ENCODE results near the gene COPB2. TPM values are rescaled to one million over a fixed set of nuclear protein-coding genes. Genes with fewer than 3 reads are reported as not detected.

COPB2 gene
- total RNA-seq, 2 experiments from 2014 or later = 83.8 to 89.2 TPM

DNA sequence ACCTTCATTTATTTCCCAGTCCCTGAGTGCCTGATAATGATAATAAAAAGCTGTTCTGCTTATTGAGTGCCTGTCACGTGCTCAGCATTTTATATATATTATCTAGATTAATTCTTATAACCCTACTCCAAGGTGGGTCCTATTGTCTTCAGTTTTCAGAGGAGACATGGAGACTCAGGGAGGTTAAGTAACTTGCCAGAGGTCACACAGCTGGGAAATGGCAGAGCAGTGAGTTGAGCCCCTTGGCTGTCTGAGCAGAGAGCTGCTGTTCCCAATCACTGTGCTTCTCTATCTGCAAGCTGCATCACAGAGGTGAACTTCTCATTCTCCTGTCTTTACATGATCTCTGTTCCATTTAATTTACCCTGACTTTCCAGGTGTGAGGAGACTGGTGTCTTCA lies 77.9 kb downstream of the COPB2 start:
- Mint-ChIP-seq H3K4me3 (no peak overlapping the region), H3K36me3 (ENCODE audit: low read depth) (no peaks in the 10 kb centered on the region), H3K9me3 (no peaks in the 10 kb centered on the region), H3K27ac (no peak overlapping the region), H3K4me1 (ENCODE audit: low read depth) (no peaks in the 10 kb centered on the region), H3K27me3 (ENCODE audit: low read depth) (peaks cover 15% of the 10 kb centered on the region)
- intact Hi-C loops (cut with micrococcal nuclease) = no loop called here
- no peak for DNase-seq
- CTCF ChIA-PET = no interaction called here

DNA sequence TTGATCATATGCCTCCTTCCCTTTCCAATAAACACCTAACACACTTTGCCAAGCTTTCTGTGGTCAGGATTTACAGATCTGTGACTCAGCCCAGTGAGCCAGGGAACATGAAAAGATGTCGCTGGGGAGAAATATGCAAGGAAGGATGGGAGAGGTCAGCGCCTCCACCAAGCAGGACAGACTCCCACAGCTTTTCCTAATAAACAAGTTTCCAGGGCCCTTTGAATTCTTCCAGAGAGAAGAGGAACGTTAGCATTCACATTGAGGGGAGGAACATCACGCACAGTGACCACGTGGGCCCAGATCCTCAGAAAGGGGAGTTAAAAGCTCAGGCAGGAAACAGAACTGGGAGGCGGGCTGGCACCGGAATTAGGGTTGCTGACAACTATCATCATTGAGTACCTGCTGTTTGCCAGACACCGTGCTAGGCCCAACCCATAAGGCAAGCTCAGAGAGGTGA lies 78.9 kb downstream of the COPB2 start:
- Mint-ChIP-seq H3K4me3 (no peak overlapping the region), H3K9me3 (no peaks in the 10 kb centered on the region), H3K4me1 (ENCODE audit: low read depth) (no peaks in the 10 kb centered on the region), H3K27me3 (ENCODE audit: low read depth) (peaks cover 8% of the 10 kb centered on the region), H3K36me3 (ENCODE audit: low read depth) (no peaks in the 10 kb centered on the region), H3K27ac (no peak overlapping the region)
- intact Hi-C loops (cut with micrococcal nuclease) = no loop called here
- no peak for DNase-seq
- CTCF ChIA-PET = interaction anchor here (0.9 to 1.1 kb wide), 3 partner anchors 9 to 198 kb away, joined by 3 to 4 read pairs (median 4); no protein-coding TSS in a partner anchor

DNA sequence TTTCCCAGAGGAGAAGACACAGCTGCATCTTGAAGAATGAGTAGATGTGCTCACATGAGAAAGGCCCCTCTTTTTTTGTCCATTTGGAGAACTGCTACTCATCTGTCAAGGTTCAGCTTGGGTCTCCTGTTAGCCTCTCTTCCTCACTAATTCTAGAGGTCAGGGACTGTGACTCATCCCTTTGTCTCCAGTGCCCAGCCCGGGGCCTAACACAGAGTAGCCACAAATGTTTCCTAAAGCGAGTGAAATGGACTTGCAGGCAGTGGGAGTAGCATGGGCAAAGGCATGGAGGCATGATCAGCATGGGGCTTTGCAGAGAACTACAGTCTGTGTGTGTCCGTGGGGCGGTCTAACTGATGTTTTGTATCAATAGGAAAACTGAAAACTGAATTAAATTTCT lies 79.6 kb downstream of the COPB2 start:
- Mint-ChIP-seq H3K36me3 (ENCODE audit: low read depth) (no peaks in the 10 kb centered on the region), H3K27me3 (ENCODE audit: low read depth) (peaks cover 7% of the 10 kb centered on the region), H3K27ac (no peak overlapping the region), H3K4me1 (ENCODE audit: low read depth) (no peaks in the 10 kb centered on the region), H3K4me3 (no peak overlapping the region), H3K9me3 (no peaks in the 10 kb centered on the region)
- CTCF ChIA-PET = no interaction called here
- DNase-seq = no peak
- intact Hi-C loops (cut with micrococcal nuclease) = no loop called here

DNA sequence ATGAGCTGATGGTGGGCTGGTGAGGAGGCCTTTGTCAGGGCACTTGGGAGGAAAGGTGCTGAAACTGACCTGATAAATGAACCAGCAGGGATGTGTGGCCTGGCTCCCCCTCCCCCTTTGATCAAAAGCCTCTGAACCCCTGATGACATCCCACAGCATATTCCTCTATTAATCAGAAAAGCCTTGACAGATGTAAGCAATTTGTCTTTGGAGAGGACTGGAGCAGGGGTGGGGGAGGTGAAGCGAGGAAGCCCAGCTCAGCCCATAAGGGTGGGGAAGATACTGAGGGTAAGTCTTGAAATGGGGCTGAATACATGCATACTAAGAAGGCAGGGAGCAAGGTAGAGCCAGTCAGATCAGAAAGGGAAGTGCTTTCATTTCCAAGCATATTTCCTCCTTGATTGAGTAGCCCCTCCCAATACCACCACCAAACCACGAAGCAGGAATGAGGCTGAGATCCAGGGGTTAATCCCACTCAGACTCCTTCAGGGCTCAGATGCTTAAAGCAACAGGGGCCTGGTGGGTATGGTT lies 80.3 kb downstream of the COPB2 start:
- no peak for DNase-seq
- intact Hi-C loops (cut with micrococcal nuclease) = no loop called here
- Mint-ChIP-seq H3K27me3 (ENCODE audit: low read depth) (peaks cover 4% of the 10 kb centered on the region), H3K36me3 (ENCODE audit: low read depth) (no peaks in the 10 kb centered on the region), H3K4me3 (no peak overlapping the region), H3K4me1 (ENCODE audit: low read depth) (no peaks in the 10 kb centered on the region), H3K27ac (no peak overlapping the region), H3K9me3 (no peaks in the 10 kb centered on the region)
- CTCF ChIA-PET = no interaction called here

DNA sequence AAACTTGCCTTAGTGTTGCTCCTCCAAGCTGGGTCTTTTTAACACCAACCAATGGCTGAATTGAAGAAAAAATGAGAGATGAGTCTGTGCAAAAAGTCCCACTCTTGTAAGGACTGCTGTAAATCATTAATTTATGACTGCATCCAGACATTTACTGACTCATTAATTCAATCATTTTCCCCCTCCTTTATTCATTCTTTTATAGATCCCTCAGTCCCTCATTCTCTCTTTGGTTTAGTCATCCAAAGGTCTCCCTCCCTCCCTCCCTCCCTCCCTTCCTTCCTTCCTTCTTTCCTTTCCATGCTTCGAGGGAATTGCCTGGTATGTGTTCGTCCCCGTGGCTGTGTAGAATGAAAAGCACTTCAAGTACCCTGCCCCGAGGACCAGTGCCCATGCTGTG lies 80.9 kb downstream of the COPB2 start:
- no peak for DNase-seq
- H3K36me3 Mint-ChIP-seq (ENCODE audit: low read depth) = no peaks in the 10 kb centered on the region
- intact Hi-C loops (cut with micrococcal nuclease) = no loop called here
- no peaks in the 10 kb centered on the region for H3K4me1 Mint-ChIP-seq (ENCODE audit: low read depth)
- no peaks in the 10 kb centered on the region for H3K27me3 Mint-ChIP-seq (ENCODE audit: low read depth)
- H3K9me3 Mint-ChIP-seq = no peaks in the 10 kb centered on the region
- CTCF ChIA-PET = no interaction called here
- H3K27ac Mint-ChIP-seq = no peak overlapping the region
- no peak overlapping the region for H3K4me3 Mint-ChIP-seq

DNA sequence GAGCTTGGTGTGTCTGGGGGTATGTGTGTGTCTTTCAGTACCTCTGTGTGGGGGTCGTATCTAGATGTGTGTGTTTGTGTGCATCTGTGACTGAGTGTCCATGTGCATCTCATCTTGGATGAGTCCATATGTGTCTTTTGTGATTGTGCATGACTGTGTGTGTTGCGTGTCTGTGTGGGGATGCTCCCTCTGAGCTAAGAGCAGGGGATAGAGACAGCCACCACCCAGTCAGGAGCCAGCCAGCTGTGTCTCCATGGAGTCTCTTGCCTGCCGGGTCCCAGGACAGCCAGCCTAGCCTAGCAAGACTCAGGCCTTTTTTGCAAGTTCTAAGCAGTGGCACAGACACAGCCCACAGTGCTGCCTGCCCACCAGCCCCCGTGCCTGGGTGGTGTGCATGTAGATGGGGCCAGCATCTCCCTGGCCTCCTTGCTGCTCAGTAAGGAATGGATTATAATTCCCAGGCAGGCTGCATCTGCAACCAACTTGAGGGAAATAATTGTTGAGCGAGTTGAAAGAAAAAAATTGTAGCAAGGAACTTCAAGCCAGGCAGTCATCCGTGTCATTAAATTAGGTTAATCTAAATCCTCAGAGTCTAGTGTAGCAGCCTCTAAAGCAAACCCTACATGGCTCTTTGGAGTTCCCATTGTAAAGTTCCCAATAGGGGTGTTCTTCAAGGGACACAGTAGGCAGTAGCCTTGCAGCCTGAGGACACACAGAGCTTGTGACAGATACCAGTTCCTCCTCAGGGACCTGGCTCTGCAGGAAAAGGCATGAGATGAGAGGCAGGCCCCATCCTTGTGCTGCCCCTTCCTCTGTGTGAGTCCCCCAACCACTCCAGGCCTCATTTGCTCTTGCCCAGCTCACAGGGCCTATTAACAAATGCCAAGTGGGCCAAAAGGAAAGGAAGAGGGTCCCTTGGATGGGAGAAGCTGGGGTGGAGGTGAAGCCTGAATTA lies 81.6 kb downstream of the COPB2 start:
- H3K4me1 Mint-ChIP-seq (ENCODE audit: low read depth) = no peaks in the 10 kb centered on the region
- H3K9me3 Mint-ChIP-seq = no peaks in the 10 kb centered on the region
- intact Hi-C loops (cut with micrococcal nuclease) = no loop called here
- no peak for DNase-seq
- no peaks in the 10 kb centered on the region for H3K36me3 Mint-ChIP-seq (ENCODE audit: low read depth)
- H3K4me3 Mint-ChIP-seq = no peak overlapping the region
- CTCF ChIA-PET = no interaction called here
- H3K27ac Mint-ChIP-seq = no peak overlapping the region
- no peaks in the 10 kb centered on the region for H3K27me3 Mint-ChIP-seq (ENCODE audit: low read depth)

Other genes with a start within 250 kb of the COPB2 start
- 10 to 100 TPM; 66.8 to 69.1 TPM for gene MRPS22, start 45.6 kb downstream of the COPB2 start, total RNA-seq
- not detected for gene RBP2, start 86.9 kb upstream of the COPB2 start, total RNA-seq
- gene RBP1, start 150.1 kb upstream of the COPB2 start, total RNA-seq = not detected

All from activated naive CD4-positive, alpha-beta T cell treated with anti-CD3 and anti-CD28 coated beads for 36 hours (primary cell).